Fibroblast of lung (primary cell): ENCODE measurements around the gene PITRM1. TPM values are rescaled to one million over a fixed set of nuclear protein-coding genes. Genes with fewer than 3 reads are reported as not detected.

Experiments used
- DNase-seq, 2 donors: peaks; one replicate each; pipeline versions ENCODE4 v3.0.0 to v3.0.0-alpha.2; 2010; ENCODE audit warnings: low read depth in 2 of 2
- H2AFZ ChIP-seq: 2 replicates; pipeline ENCODE4 v1.5.1; 2012; ENCODE audit warnings: low read length, control low read depth, inconsistent platforms
- H3K27ac ChIP-seq: 2 replicates; pipeline ENCODE4 v1.5.1; 2011; ENCODE audit warnings: low read length, control low read depth; ENCODE audit not compliant: insufficient read depth
- H3K27me3 ChIP-seq: 2 replicates; pipeline ENCODE4 v1.5.1; 2011; ENCODE audit warnings: mild to moderate bottlenecking, low read length; ENCODE audit not compliant: control insufficient read depth, insufficient read depth
- H3K36me3 ChIP-seq: 2 replicates; pipeline ENCODE4 v1.5.1; 2011; ENCODE audit warnings: low read length; ENCODE audit not compliant: control insufficient read depth, insufficient read depth
- H3K4me1 ChIP-seq: 2 replicates; pipeline ENCODE4 v1.5.1; 2011; ENCODE audit warnings: low read length; ENCODE audit not compliant: control insufficient read depth, insufficient read depth; ENCODE audit errors: extremely low read depth
- H3K4me2 ChIP-seq: 2 replicates; pipeline ENCODE4 v1.5.1; 2011; ENCODE audit warnings: low read length, control low read depth; ENCODE audit not compliant: insufficient read depth; ENCODE audit errors: extremely low read depth
- H3K4me3 ChIP-seq, 4 experiments: fragments of 200-600 bp in 1 of 4; sonication (generic) in 1 of 4; replicated peaks in 1 of 4; 2 replicates each; pipeline ENCODE4 v1.5.1; 2011 to 2016; ENCODE audit warnings: low read length in 4 of 4, low read depth in 3 of 4, mild to moderate bottlenecking in 3 of 4, control low read depth in 2 of 4, inconsistent platforms in 1 of 4, mixed read lengths in 1 of 4; ENCODE audit not compliant: insufficient read depth in 1 of 4; ENCODE audit errors: control extremely low read depth in 1 of 4
- H3K79me2 ChIP-seq: 2 replicates; pipeline ENCODE4 v1.5.1; 2012; ENCODE audit warnings: mild to moderate bottlenecking, low read length, inconsistent platforms; ENCODE audit not compliant: control insufficient read depth, insufficient read depth
- H3K9ac ChIP-seq: 2 replicates; pipeline ENCODE4 v1.5.1; 2011; ENCODE audit warnings: mild to moderate bottlenecking, low read length, control low read depth; ENCODE audit not compliant: insufficient read depth
- H3K9me3 ChIP-seq: 2 replicates; pipeline ENCODE4 v1.5.1; 2012; ENCODE audit warnings: low read depth, low read length; ENCODE audit not compliant: control insufficient read depth, insufficient read depth
- H4K20me1 ChIP-seq: 2 replicates; pipeline ENCODE4 v1.5.1; 2011; ENCODE audit warnings: low read length; ENCODE audit not compliant: control insufficient read depth, insufficient read depth; ENCODE audit errors: extremely low read depth
- EZH2 ChIP-seq: IDR thresholded peaks from 2 replicates; pipeline ENCODE4 v1.5.1; 2012; ENCODE audit warnings: low read length, control low read depth, mild to moderate bottlenecking; ENCODE audit errors: missing control alignments
- polyA plus RNA-seq, 2 donors: library from polyadenylated mRNA; depleted of rRNA in 1 of 2; stranded (reverse) in 1 of 2; unstranded in 1 of 2; fragments of >200 nt; gene quantifications; 2 replicates each; pipeline ENCODE4 v1.2.1, GENCODE V29; 2011 to 2012; ENCODE audit warnings: missing spikeins in 1 of 2
- total RNA-seq: library from RNA; depleted of rRNA; stranded (reverse); fragments of >200 nt; gene quantifications from 2 replicates; pipeline ENCODE4 v1.2.1, GENCODE V29; 2014
- TF ChIP-seq, protein P1 (sequence below), 2 donors: IDR thresholded peaks in 1 of 2; conservative IDR thresholded peaks in 1 of 2; 1 replicate in 1 of 2; 2 replicates in 1 of 2; pipeline ENCODE4 v1.5.1; 2011 to 2012; ENCODE audit warnings: low read length in 2 of 2, control low read depth in 1 of 2, inconsistent platforms in 1 of 2, low read depth in 1 of 2, mild to moderate bottlenecking in 1 of 2

Gene PITRM1
- total and polyA plus RNA-seq, 2 donors (not counting 1 experiment from before 2014, with no cell fraction given) = 53.1 to 73.7 TPM

GRCh38 chr10:3151889-3152565 lies 20.6 kb downstream of the PITRM1 start:
- H3K9ac ChIP-seq = no peak overlapping the region
- no peak overlapping the region for H2AFZ ChIP-seq
- TF ChIP-seq EZH2 = no peak
- TF ChIP-seq, protein P1, sequence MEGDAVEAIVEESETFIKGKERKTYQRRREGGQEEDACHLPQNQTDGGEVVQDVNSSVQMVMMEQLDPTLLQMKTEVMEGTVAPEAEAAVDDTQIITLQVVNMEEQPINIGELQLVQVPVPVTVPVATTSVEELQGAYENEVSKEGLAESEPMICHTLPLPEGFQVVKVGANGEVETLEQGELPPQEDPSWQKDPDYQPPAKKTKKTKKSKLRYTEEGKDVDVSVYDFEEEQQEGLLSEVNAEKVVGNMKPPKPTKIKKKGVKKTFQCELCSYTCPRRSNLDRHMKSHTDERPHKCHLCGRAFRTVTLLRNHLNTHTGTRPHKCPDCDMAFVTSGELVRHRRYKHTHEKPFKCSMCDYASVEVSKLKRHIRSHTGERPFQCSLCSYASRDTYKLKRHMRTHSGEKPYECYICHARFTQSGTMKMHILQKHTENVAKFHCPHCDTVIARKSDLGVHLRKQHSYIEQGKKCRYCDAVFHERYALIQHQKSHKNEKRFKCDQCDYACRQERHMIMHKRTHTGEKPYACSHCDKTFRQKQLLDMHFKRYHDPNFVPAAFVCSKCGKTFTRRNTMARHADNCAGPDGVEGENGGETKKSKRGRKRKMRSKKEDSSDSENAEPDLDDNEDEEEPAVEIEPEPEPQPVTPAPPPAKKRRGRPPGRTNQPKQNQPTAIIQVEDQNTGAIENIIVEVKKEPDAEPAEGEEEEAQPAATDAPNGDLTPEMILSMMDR (conservative IDR thresholded peaks at IDR 0.05 in 1 of 2, IDR thresholded peaks at IDR 0.05 in 1 of 2; ENCODE audit: low read depth in 1 of 2, low read length in 2 of 2) = no peak
- H3K4me2 ChIP-seq = no peak overlapping the region
- H3K79me2 ChIP-seq = no peaks in the 10 kb centered on the region
- H3K4me3 ChIP-seq = no peak overlapping the region
- peaks cover 36% of the 10 kb centered on the region for H3K36me3 ChIP-seq
- no peaks in the 10 kb centered on the region for H3K27me3 ChIP-seq
- DNase-seq = no peak
- no peaks in the 10 kb centered on the region for H4K20me1 ChIP-seq
- H3K4me1 ChIP-seq = no peaks in the 10 kb centered on the region
- no peak overlapping the region for H3K27ac ChIP-seq
- no peaks in the 10 kb centered on the region for H3K9me3 ChIP-seq

GRCh38 chr10:3150961-3151360 lies 21.6 kb downstream of the PITRM1 start:
- H3K4me3 ChIP-seq = no peak overlapping the region
- H3K9me3 ChIP-seq = no peaks in the 10 kb centered on the region
- H3K4me1 ChIP-seq = no peaks in the 10 kb centered on the region
- H3K27me3 ChIP-seq = no peaks in the 10 kb centered on the region
- H2AFZ ChIP-seq = no peak overlapping the region
- H4K20me1 ChIP-seq = no peaks in the 10 kb centered on the region
- no peak overlapping the region for H3K27ac ChIP-seq
- H3K36me3 ChIP-seq = peaks cover 39% of the 10 kb centered on the region
- no peaks in the 10 kb centered on the region for H3K79me2 ChIP-seq
- DNase-seq = no peak
- H3K9ac ChIP-seq = no peak overlapping the region
- TF ChIP-seq, protein P1 (conservative IDR thresholded peaks at IDR 0.05 in 1 of 2, IDR thresholded peaks at IDR 0.05 in 1 of 2; ENCODE audit: low read depth in 1 of 2, low read length in 2 of 2) = no peak
- TF ChIP-seq EZH2 = no peak
- H3K4me2 ChIP-seq = no peak overlapping the region

- Histone ChIP-seq H4K20me1 (no peaks in the 10 kb centered on the region), H3K79me2 (no peaks in the 10 kb centered on the region), H3K27me3 (no peaks in the 10 kb centered on the region), H3K4me1 (no peaks in the 10 kb centered on the region), H3K4me3 (no peak overlapping the region), H3K27ac (no peak overlapping the region), H3K9ac (no peak overlapping the region), H2AFZ (no peak overlapping the region), H3K9me3 (no peaks in the 10 kb centered on the region), H3K36me3 (peaks cover 39% of the 10 kb centered on the region), H3K4me2 (no peak overlapping the region)
- no peak for DNase-seq
- TF ChIP-seq, protein P1 (conservative IDR thresholded peaks at IDR 0.05 in 1 of 2, IDR thresholded peaks at IDR 0.05 in 1 of 2; ENCODE audit: low read depth in 1 of 2, low read length in 2 of 2) = no peak
- TF ChIP-seq EZH2 = no peak
These were observed 22.2 kb downstream of the PITRM1 start for GRCh38 chr10:3150366-3150765.
